GM18498 (cell line): ENCODE measurements around the gene PLEKHF1.

Experiments
- ATAC-seq: cut with Tn5 transposase; IDR thresholded peaks from one replicate; pipeline ENCODE4 v1.9.1; 2021; ENCODE audit warnings: mild to moderate bottlenecking, moderate library complexity; ENCODE audit not compliant: unreplicated experiment

Gene PLEKHF1

GRCh38 chr19:29677001-29677817 lies 11.9 kb downstream of the PLEKHF1 start:
- no peak for ATAC-seq

- no peak for ATAC-seq
These were observed 13.3 kb downstream of the PLEKHF1 start for GRCh38 chr19:29678484-29679106.

- ATAC-seq: no peak
These were observed 14.4 kb downstream of the PLEKHF1 start for GRCh38 chr19:29679598-29680210.

- ATAC-seq: peak; percentile 83
These were observed 15.2 kb downstream of the PLEKHF1 start for GRCh38 chr19:29680447-29680846.

- ATAC-seq: peak; percentile 5
These were observed 15.7 kb downstream of the PLEKHF1 start for GRCh38 chr19:29680937-29681336.

GRCh38 chr19:29681422-29682235 lies 16.4 kb downstream of the PLEKHF1 start:
- no peak for ATAC-seq

- no peak for ATAC-seq
These were observed 17.1 kb downstream of the PLEKHF1 start for GRCh38 chr19:29682236-29682895.

- no peak for ATAC-seq
These were observed 17.7 kb downstream of the PLEKHF1 start for GRCh38 chr19:29683009-29683408.

GRCh38 chr19:29685326-29685725 lies 20.1 kb downstream of the PLEKHF1 start:
- ATAC-seq: no peak

- no peak for ATAC-seq
These were observed 21.1 kb downstream of the PLEKHF1 start for GRCh38 chr19:29686285-29686805.

- ATAC-seq: no peak
These were observed 22.1 kb downstream of the PLEKHF1 start for GRCh38 chr19:29687244-29687896.

- ATAC-seq: no peak
These were observed 22.9 kb downstream of the PLEKHF1 start for GRCh38 chr19:29687897-29688728.

- ATAC-seq: no peak
These were observed 25.6 kb downstream of the PLEKHF1 start for GRCh38 chr19:29690842-29691241.

- ATAC-seq: no peak
These were observed 28.9 kb downstream of the PLEKHF1 start for GRCh38 chr19:29694161-29694560.

- peak; percentile 96 for ATAC-seq
These were observed 29.7 kb downstream of the PLEKHF1 start for GRCh38 chr19:29694669-29695627.

- no peak for ATAC-seq
These were observed 30.7 kb downstream of the PLEKHF1 start for GRCh38 chr19:29695765-29696564.

- no peak for ATAC-seq
These were observed 31.2 kb downstream of the PLEKHF1 start for GRCh38 chr19:29696565-29696846.
